Pancreas (tissue), 10 donors: ENCODE measurements around the gene INSIG2. TPM values are rescaled to one million over a fixed set of nuclear protein-coding genes. Genes with fewer than 3 reads are reported as not detected.

ENCODE experiments used
- ATAC-seq, 4 donors: fragments of 200-7000 bp; cut with Tn5 transposase; one replicate each; pipeline versions ENCODE4 v1.8.0 to v1.9.1; 2020; ENCODE audit warnings: mild to moderate bottlenecking in 4 of 4, moderate library complexity in 4 of 4
- DNase-seq, 6 donors: peaks; one replicate each; pipeline ENCODE4 v3.0.0-alpha.2; 2020
- FAIRE-seq: peaks from 2 replicates; lab custom pipeline; 2012; peaks lifted over from hg19 to GRCh38; lab: Jason Lieb, UNC
- H3K27ac ChIP-seq, 4 donors: fragments of 200-600 bp; sonication (generic); 1 replicate in 3 of 4; 2 replicates in 1 of 4; pipeline versions ENCODE4 v1.5.0 to v1.8.0; 2020
- H3K27me3 ChIP-seq, 4 donors: fragments of 200-600 bp; one replicate each; pipeline ENCODE4 v1.8.0; 2021
- H3K36me3 ChIP-seq, 3 donors: fragments of 200-600 bp; sonication (generic) in 1 of 3; one replicate each; pipeline versions ENCODE4 v1.5.0 to v1.8.0; 2020 to 2021
- H3K4me1 ChIP-seq, 3 donors: fragments of 200-600 bp; one replicate each; pipeline ENCODE4 v1.8.0; 2021
- H3K4me3 ChIP-seq, 4 donors: fragments of 200-600 bp; sonication (generic) in 2 of 4; one replicate each; pipeline versions ENCODE4 v1.5.0 to v1.8.0; 2020 to 2021
- H3K9me3 ChIP-seq, 4 donors: fragments of 200-600 bp; one replicate each; pipeline ENCODE4 v1.8.0; 2021
- WGBS, 2 donors: extraction: QIAGEN DNeasy Blood & Tissue Kit; methylation state at CpG; one replicate each; pipeline ENCODE4 v1.1.7; 2013; 5-methylcytosine and 5-hydroxymethylcytosine counted together
- intact Hi-C, 3 donors: fragments of 100-400 bp; cut with DNase I; formaldehyde crosslinking; loops; one replicate each; pipeline versions ENCODE4 v1.11.1 to v1.14.2; 2022
- polyA plus RNA-seq, 2 donors: library from polyadenylated mRNA; stranded (reverse); fragments of 200-250 nt; gene quantifications; one replicate each; pipeline ENCODE4 v1.2.3, GENCODE V29; 2013
- total RNA-seq, 6 donors: library from RNA; stranded (reverse); fragmentation: NEBNext Ultra II Directional in 4 of 6; extraction: Animal tissue kit (Norgen Biotek cat#: 25700) in 4 of 6; gene quantifications; one replicate each; pipeline versions ENCODE4 v1.2.1 to v1.2.4, GENCODE V29; 2021 to 2023
- TF ChIP-seq, protein P1 (sequence below), 4 donors: fragments of 200-600 bp; sonication (generic) in 3 of 4; IDR thresholded peaks; one replicate each; pipeline versions ENCODE4 v1.5.0 to v1.8.0; 2021; ENCODE audit warnings: antibody characterized with exemption in 4 of 4
- donor health status: healthy with polysubstance abuse.
- donor health status: DM: no; HTN: no; CAD: no; lungs with moderate emphysema.
- donor health status: DM: no; HTN: no; CAD: no.
- donor health status: control.
- donor health status: control.
- donor health status: Bipolar disorder and iron deficiency.
- donor health status: DM: yes; HTN: yes; CAD: no.
- donor health status: DM: no; HTN: no; CAD: no.
- donor health status: DM: no; HTN: no; CAD: no.
- donor health status: DM: yes; HTN: yes; CAD: no.

Gene INSIG2
- total and polyA plus RNA-seq, 8 donors = 7.9 to 23.0 (median 14.2) TPM

DNA sequence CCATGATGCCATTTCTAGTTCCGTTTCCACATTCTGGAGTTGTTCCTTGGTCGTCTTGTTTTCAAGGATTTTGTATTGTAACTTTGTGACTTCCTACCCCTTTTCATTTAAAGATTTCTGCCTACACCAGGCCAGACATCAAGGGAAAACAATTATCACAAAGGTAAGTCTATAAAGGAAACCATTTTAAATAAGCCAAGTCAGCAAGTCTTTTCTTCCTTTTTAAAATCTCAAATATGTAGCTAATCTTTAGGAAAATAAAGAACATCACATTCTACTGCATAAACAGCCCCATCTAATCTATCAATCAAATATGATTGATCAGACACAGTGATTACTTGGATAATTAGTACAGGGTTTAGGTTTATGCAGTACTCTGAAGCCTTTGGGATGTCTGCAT lies 35.8 kb upstream of the INSIG2 start:
- ATAC-seq = no peak
- Histone ChIP-seq H3K27me3 (no peaks in the 10 kb centered on the region), H3K36me3 (no peaks in the 10 kb centered on the region), H3K9me3 (no peaks in the 10 kb centered on the region), H3K4me3 (no peak overlapping the region), H3K27ac (no peak overlapping the region), H3K4me1 (peaks cover 0 to 4% (median 0%) of the 10 kb centered on the region in 3 donors)
- TF ChIP-seq, protein P1, sequence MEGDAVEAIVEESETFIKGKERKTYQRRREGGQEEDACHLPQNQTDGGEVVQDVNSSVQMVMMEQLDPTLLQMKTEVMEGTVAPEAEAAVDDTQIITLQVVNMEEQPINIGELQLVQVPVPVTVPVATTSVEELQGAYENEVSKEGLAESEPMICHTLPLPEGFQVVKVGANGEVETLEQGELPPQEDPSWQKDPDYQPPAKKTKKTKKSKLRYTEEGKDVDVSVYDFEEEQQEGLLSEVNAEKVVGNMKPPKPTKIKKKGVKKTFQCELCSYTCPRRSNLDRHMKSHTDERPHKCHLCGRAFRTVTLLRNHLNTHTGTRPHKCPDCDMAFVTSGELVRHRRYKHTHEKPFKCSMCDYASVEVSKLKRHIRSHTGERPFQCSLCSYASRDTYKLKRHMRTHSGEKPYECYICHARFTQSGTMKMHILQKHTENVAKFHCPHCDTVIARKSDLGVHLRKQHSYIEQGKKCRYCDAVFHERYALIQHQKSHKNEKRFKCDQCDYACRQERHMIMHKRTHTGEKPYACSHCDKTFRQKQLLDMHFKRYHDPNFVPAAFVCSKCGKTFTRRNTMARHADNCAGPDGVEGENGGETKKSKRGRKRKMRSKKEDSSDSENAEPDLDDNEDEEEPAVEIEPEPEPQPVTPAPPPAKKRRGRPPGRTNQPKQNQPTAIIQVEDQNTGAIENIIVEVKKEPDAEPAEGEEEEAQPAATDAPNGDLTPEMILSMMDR (IDR thresholded peaks at IDR 0.05) = no peak
- no peak for DNase-seq
- 71 to 80% methylated on average over 2 of the region's 2 CpGs for WGBS, 2 donors
- intact Hi-C loops = no loop called here
- FAIRE-seq = no peak

DNA sequence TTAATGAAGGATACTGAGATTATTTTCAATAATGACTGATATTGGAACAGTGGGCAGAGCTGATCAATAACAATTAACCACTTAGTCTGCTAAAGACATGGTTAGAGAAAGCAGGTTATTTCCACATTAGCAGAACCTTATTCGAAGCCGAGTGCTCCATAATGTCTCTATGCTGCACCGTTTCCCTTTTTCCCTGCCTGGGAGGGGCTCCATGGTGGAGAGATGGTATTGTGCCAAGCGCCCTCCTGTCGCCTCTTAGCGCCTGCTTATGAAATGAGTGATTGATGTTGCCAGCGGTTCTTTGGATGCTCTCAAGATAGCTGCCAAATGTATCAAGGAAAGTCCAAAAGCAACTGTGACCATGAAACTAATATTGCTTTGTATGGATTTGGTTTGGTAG lies 34.6 kb upstream of the INSIG2 start:
- TF ChIP-seq, protein P1 (IDR thresholded peaks at IDR 0.05) = no peak
- Histone ChIP-seq H3K4me1 (no peaks in the 10 kb centered on the region), H3K4me3 (no peak overlapping the region), H3K27me3 (no peaks in the 10 kb centered on the region), H3K27ac (no peak overlapping the region), H3K36me3 (no peaks in the 10 kb centered on the region), H3K9me3 (no peaks in the 10 kb centered on the region)
- DNase-seq (no peak), FAIRE-seq (no peak), ATAC-seq (no peak)
- 71 to 80% methylated on average over 7 of the region's 7 CpGs for WGBS, 2 donors
- intact Hi-C loops = no loop called here

DNA sequence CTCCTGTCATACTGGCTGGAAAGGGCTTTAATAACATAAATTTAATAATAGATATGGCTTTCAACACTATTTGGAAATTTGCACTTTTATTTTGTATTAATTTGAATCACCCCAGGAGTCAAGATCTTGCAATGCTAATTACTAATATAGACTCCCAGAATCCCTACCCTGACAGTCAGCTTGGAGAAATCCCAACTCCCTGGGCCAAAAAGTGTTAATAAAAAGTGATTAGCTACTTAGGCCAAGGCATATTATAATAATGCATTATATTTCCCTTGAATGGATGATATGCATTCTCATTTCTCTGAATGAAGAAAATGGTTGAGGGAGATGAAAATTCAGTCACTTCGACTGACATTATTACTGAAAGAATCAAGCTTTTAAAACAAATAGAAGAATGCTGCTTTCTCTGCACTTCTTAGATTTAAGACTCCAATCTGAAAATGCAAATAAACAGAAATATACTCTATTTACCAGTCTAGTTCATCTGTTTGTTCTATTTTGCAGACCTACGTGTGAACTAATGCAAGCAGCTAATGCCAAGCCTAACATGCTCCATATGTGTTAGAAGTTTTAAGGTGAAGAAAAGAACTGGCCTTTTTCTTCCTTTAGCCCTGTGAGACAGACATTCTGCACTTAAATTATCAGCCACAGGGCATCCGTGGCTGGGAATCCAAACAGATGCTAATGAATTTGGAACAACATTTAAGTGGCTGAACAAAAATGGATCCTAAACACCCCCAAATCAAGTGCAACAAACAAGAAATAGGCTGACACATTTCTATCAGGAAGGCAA lies 33.9 kb upstream of the INSIG2 start:
- Histone ChIP-seq H3K36me3 (no peaks in the 10 kb centered on the region), H3K4me1 (no peaks in the 10 kb centered on the region), H3K9me3 (no peaks in the 10 kb centered on the region), H3K4me3 (no peak overlapping the region), H3K27me3 (no peaks in the 10 kb centered on the region), H3K27ac (no peak overlapping the region)
- FAIRE-seq (no peak), ATAC-seq (no peak), DNase-seq (no peak)
- WGBS, 2 donors = 47 to 50% methylated on average over 3 of the region's 3 CpGs
- TF ChIP-seq, protein P1 (IDR thresholded peaks at IDR 0.05) = no peak
- intact Hi-C loops = no loop called here

DNA sequence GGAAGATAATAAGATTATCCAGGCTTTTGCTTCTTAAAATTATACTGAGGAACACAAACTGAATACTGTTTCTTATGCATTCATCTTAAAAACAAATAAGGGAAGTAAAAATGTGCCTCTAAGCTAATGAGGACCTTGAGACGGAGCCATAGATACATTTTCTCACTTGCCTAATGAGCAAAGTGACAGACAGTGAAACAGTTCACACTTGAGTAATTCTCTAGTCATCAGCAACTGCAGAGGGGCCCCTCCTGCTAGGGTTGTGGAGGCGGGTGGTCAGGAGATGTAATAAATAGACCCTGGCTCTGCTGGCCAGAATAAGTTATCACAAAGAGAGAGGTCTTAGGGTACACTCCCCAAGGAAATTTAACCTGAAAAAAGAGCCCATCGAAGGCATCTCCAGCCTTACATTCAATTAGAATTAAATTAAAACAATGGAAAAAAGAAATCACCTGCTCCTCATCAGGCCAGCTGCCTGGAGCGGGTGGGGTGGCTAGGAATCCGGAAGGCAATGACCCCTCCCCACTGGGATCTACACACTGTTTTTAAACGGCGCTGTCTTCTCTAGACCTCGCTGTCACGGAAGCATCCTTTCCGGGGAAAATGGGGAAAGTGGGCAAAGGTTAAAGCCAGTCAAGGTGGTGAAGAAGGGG lies 32.6 kb upstream of the INSIG2 start:
- intact Hi-C loops = no loop called here
- TF ChIP-seq, protein P1 (IDR thresholded peaks at IDR 0.05) = no peak
- 81 to 87% methylated on average over 10 of the region's 10 CpGs for WGBS, 2 donors
- FAIRE-seq (no peak), ATAC-seq (peak in 1 of 4 donors; percentile 21), DNase-seq (no peak)
- Histone ChIP-seq H3K27ac (no peak overlapping the region), H3K27me3 (no peaks in the 10 kb centered on the region), H3K4me1 (no peaks in the 10 kb centered on the region), H3K4me3 (no peak overlapping the region), H3K9me3 (no peaks in the 10 kb centered on the region), H3K36me3 (no peaks in the 10 kb centered on the region)

DNA sequence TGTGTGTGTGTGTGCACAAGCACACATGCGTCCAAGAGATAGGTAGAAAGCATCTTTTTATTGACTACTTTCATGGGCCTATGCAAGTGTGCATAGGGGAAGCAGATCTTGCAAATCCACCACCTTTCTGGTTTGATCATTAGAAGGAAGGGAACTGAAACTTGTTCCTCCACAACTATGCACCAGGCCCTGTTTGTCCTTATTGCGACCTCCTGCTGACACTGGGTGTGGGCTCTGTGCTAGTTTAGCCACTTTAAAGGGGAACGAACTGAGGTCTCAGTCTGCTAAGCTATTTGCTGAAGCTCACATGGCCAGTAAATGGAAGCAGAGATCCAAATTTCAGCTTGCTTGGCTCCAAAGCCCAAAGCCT lies 32.1 kb upstream of the INSIG2 start:
- Histone ChIP-seq H3K4me3 (no peak overlapping the region), H3K27me3 (no peaks in the 10 kb centered on the region), H3K36me3 (no peaks in the 10 kb centered on the region), H3K27ac (no peak overlapping the region), H3K4me1 (no peaks in the 10 kb centered on the region), H3K9me3 (no peaks in the 10 kb centered on the region)
- FAIRE-seq = no peak
- intact Hi-C loops = no loop called here
- no peak for DNase-seq
- TF ChIP-seq, protein P1 (IDR thresholded peaks at IDR 0.05) = no peak
- ATAC-seq = peak in 2 of 4 donors; percentile 51 to 76
- 58 to 59% methylated on average over 3 of the region's 3 CpGs for WGBS, 2 donors
